GM21619 (cell line): ENCODE results near the gene CTNNAL1.
A peak's percentile ranks its signal among the peaks of the same experiment; 100 is the strongest.
"Not testable (repeated sequence)": the region's sequence is repeated elsewhere in the genome, so short reads cannot be mapped to it uniquely, and the experiment has no call there.

ENCODE experiments used
- ATAC-seq: cut with Tn5 transposase; IDR thresholded peaks from one replicate; pipeline ENCODE4 v1.9.1; 2021; ENCODE audit not compliant: unreplicated experiment

Gene CTNNAL1

DNA sequence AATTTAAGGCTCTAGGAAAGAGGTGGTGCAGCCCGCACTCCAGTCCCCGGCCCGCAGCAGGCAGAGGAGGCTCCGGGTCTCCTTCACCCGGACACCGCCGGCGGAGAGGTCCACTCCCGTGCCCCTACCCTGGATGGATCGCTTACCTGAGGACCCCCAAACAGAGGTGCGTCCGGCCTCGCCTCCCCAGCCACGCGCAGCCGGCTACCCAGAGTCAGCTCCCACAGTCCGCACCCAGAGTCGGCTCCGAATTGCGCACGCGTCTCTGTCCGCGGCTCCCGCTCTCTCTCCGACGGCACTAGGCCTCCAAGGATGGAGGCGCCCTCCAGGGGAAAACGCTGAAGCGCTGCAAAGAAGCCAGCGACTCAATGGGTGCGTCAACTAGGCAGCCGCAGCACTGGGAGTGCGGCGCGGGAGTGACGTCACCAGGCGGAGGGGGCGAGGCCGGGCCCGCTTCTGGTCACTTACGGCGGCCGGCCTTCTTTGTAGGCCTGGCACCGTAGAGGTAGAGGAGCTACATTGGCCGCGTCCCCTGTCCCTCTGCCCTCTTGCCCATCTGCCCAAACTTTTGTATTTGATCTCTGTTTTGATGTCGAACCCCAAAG lies 79.5 kb downstream of the CTNNAL1 start, which contains the start of gene ELP1:
Gene ELP1, minus strand, starts transcription at position 407 of the 605 bp plus-strand sequence. CDS start 2,978 bp downstream, outside the sequence.
- peak; percentile 83 for ATAC-seq

DNA sequence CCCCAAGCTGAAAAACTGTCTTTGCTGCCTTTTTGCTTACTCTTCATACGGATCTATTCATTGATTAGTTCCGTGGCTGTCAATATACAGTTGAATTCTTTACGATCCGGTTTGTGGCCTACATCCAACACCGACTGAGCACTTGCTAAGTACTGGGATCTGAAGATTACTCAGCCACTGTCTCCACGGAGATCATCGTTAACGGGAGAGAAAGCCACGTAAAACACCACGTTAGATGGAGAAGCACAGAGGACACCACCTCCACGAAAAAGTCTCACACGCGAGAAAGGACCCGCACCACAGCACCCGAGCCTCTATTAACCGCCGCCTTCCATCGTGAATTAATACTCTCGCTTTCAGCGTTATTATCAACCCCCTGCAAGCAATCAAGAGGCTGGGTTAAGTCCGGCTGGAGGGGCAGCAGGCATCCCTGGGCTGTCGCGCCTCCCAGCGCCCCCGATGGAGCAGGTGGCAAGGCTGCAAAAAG lies 80.0 kb downstream of the CTNNAL1 start:
- no peak for ATAC-seq

DNA sequence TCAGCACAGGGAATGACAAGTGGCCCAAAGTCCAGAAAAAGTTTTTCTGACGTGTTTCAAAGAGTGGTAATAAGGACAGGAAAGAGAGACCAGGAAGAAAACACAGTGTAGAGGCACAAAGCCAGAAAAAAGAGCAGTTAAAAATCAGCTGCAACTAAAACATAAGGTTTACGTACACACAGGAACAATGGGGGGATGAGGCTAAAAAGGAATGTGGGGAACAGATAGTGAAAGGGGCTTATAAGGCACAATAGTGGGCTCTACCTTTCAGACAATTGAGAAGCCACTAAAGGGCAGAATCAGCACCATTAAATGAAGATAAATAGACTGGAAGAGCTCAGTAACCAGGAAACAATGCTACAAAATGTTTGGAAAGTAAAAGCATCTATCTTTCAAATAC lies 84.9 kb downstream of the CTNNAL1 start:
- ATAC-seq: no peak

DNA sequence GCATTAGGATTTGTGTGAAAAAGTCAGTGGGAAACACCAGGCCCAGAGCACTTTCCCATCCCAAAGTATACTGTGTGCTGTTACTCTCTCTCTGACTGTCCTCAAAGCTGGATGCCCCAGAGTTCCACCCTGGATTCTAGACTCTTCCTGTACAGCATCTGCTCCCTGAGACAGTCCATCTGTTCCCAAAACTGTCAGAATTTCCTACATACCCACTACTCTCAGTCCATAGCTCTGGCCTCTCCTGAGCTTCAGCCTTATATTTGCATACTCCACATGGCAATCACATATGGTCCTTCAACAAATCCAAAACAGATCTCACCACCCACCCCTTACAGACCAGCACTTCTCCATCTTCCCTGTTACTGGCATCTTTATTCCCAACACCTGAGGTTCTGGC lies 88.8 kb downstream of the CTNNAL1 start:
- no peak for ATAC-seq

DNA sequence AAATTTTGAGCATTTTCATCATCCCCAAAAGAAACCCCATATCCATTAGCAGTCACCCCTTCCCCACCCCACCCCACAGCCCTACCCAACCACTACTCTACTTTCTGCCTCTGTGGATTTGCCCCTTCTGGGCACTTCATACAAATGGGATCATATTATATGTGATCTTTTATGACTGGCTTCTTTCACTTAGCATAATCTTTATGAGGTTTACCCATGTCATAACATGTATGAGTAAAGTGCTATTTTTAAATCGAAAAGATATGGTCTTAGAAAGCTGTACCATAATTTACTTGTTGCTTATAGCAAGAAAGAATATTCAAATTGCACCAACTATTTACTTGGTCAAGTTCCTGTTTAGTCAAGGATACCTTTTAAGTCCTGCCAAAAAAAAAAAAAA lies 92.1 kb downstream of the CTNNAL1 start:
- no peak for ATAC-seq

DNA sequence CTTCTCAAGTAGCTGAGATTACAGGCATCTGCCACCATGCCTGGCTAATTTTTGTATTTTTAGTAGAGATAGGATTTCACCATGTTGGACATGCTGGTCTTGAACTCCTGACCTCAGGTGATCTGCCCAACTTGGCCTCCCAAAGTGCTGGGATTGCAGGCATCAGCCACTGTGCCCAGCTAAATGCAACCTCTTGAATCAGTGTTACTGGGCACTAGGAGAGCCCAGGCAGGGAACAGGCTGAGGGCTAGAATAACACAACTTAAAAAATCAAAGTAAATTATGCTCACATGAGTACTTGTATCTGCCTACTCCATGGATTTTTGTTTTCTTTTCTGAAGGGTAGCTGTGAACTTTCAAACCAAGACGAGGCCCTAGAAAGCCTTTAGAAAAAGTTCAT lies 92.9 kb downstream of the CTNNAL1 start:
- ATAC-seq: not testable (repeated sequence)

DNA sequence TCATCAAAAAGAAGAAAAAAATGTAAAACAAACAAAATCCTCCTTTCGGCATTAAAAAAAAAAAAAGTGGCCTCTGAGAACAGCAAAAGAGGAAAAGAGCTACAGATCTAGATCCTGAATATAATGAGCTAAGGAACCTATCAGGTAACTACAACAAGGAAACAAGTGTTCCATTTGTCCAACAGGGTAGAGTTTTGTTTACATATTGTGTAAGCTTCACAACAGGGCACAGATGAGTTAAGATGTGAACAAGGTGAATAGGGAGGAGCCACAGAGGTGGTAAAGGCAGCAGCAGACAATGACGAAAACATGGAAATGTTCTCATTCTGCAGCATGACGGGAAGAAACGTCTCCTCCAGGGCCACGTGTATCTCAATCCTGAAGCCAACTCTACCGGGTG lies 93.8 kb downstream of the CTNNAL1 start:
- no peak for ATAC-seq

DNA sequence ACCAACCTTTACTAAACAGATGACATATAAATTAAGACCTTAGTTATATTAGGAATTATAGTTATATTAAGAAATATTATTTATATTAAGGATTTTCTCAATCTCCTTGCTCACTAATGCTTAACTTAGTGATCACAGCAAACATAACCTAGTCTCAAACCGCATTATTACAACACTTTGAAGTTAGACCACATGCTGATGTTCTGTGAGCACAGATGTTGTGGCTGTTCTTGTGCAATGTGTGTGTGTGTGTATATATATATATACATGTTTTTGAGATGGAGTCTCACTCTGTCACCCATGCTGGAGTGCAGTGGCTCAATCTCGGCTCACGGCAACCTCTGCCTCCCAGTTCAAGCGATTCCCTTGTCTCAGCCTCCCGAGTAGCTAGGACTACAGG lies 99.9 kb downstream of the CTNNAL1 start:
- ATAC-seq: no peak

DNA sequence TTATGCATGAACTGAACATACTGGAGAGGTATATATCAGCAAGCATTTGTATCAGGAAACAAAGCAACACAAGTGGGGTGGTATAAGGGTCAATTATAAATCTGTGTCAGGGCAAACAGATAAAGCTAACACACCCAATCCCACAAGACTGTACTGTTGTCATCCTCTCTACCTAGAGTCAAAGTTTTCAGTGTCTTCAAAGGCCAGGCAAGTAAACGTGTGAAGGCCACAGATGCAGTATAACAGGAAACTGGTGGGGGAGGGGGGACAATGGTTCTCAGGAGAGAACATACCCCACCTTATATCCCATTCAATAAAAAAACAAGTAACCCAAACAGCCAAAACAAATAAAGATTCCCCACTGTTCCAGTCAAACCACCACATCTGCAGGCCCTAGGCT lies 101.5 kb downstream of the CTNNAL1 start:
- ATAC-seq: no peak

DNA sequence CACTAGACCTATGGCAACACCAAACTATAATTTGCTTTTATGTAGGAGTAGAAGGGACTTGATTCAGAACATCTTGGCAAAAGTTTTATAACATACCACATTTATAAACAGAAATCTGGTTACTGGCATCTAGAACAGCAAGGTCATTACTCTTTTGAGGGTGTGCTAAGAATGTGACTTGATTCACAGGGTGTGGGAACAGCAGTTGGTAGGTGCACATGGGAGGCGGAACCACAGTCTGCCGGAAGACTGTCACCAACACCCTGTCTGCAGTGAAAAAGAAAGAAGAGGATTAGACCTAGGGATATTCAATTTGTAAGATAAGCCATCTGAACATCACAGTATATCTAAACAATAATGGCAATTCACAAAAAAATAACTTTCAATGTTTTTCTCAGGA lies 102.4 kb downstream of the CTNNAL1 start:
- no peak for ATAC-seq

DNA sequence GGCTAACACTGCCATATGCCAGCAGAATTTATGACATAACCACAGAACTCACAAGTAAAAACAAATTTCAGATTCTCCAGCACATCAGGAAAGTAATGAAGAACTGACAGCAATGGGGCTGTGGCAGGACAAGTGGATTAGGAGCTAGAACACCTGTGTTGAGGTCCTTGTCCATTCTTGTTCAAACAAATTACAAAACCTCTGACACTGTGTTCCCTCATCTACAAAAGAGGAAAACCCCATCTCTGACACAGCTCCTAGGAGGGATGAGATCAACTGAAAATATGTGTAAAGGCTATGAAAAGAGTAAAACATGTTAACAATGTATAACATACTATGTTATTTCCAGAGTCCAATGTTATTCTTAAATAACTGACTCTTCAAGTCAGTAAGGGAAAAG lies 102.9 kb downstream of the CTNNAL1 start:
- no peak for ATAC-seq

DNA sequence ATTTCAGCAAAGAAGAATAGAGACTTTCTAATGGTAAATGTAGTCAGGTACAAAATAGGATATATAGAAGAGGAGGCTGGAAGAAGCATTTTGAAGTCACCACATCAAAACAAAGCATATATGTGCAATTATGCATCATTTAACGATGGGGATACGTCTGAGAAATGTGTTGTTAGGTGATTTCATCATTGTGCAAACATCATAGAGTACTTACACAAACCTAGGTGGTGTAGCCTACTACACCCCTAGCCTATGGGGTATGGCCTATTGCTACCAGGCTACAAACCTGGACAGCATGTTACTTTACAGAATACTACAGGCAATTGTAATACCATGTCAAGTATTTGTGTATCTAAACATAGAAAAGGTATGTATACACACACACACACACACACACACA lies 107.8 kb downstream of the CTNNAL1 start:
- no peak for ATAC-seq

DNA sequence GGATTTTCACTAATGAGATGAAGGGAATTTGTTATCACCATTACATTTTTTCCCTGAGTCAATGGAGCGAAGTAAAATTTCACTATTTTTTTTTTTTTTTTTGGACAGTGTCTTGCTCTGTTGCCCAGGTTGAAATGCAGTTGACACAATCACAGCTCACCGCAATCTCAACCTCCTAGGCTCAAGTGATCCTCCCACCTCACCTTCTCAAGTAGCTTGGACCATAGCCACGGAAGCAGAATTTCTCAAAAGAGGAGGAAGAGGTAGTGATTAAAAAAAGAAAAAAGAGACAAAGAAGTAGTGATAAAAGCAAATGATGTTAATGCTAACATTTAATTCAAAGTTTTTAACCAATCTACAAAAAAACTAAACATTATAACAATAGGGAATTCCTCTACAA lies 109.1 kb downstream of the CTNNAL1 start:
- no peak for ATAC-seq

DNA sequence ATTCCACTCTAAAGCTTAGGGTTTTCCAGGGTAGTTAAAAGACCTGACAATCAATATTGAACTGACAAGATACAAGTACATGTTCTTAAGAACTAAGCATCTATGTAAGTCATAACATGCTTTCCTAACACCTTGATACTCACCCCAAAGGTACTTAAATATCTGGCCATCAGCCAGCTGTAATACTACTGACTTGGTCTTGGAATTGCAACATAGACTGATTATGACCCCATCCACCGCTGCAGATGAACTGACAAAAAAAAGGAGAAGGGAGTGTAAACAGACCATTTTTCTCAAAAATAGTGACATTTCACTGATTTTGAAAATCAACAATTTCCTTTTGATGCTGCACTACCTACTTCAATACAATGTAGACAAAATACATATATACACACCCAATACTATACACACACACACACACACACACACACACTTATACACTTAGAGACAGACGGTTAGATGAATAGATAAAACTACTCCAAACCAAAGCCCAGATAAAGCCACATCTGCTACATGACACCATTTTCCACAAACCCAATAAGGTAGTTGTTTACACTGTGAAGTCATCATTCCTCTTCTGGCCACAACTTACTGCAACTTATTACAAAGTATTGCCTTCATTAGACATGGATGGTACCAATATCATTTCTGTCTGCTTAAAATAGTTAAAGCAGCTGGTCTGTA lies 109.7 kb downstream of the CTNNAL1 start:
- ATAC-seq: no peak

DNA sequence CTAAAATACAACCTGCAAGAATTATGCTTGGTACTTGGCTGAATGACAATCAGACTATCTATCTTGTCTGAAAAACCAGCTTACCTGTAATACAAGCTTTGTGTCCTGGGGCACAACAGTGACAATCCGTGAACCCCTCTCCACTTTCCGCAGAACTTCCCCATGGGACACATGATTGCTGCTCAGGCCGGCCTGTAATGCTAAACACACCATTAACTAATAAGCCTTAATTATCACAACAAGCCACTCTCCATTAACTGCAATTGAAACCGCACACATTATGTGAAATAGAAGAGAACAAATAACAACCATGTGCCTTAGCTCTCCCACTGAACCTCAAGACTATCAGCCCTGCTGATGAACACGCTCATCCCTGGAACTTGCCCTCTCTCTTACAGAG lies 113.1 kb downstream of the CTNNAL1 start:
- ATAC-seq: no peak

DNA sequence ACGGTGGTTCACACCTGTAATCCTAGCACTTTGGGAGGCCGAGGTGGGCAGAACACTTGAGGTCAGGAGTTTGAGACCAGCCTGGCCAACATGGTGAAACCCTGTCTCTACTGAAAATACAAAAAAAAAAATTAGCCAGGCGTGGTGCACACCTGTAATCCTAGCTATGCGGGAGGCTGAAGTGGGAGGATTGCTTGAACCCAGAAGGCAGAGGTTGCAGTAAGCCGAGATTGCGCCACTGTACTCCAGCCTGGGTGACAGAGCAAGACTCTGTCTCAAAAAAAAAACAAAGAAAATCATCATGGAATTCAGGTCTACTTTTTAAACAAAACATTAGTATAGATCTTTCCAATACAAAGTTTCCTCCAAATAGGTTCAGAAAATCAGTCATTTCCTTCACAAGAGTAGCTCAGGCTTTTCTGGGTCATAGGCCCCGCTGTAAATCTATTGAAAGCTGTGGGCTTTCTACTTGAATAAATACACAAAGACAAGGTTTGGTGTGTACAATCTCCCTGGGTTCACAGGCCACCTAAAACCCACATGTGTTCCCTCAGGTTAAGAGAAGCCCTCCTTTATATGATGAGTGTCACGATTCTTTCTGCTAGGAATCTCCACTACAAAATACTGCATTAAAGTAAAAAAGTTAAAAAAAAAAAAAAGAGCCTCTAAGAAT lies 114.1 kb downstream of the CTNNAL1 start:
- not testable (repeated sequence) for ATAC-seq

DNA sequence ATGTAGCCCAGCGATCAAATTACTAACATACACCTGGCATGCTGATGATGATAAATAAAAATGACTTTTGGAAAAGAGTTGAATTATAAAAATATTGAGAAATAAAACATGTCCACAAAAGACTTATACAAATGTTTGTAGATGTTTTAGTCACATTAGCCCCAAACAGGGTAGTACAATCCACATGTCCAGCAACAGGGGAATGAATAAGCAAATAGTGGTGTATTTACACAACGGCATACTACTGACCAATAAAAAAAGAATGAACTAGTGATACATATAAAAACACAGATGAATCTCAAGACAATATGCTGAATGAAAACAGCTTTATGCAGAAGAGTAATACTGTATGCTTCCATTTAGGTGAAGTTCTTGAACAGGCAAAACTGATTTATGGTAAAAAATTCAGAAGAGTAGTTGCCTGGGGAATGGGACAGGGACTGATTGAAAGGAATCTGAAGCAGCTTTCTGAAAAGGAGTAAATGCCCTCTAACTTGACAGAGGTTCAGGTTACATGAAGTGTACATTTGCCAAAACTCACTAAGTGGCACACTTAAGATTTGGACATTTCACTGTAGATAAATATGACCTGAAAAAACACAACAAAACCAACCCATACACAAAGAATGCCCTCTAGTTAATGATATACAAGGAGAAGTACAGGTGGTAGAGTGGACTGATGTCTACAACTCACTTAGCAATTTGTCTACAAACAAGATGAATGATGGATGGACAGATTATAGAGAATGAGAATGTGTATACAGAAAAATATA lies 115.8 kb downstream of the CTNNAL1 start:
- no peak for ATAC-seq

DNA sequence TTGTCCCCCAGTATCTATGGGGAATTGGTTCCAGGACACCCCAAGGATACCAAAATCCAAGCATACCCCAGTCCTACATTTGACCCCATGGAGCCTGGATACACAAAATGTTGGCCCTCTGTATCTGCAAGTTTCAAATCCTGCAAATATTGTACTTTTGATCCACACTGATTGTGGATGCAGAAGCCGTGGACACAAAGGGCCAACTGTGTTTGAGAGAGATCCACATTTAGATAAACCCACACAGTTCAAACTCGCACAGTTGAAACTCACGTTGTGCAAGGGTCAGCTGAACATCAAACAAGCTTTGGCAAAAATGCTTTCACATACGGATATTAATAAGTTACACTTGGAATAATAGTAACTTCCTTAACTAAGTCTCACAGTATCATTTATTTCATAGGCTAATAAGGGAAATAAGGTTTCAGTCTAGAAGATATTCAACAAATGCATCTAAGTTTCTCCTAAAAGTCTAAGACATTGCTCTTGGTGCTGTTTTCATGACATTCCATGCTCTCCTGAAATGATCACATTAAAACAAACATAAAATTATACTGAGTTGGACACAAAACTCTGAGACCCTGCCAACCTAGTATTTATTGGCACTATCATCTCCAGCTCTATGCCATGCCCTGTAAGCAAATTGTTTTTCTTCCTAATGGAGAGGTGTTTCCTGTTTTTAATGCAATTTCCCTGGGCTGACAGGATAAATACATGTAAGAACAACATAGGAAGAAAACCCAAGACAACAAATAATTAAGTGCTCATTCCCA lies 118.9 kb downstream of the CTNNAL1 start:
- no peak for ATAC-seq
